NB4 (cell line): Measurements from ENCODE around the gene IYD.
"Not testable (repeated sequence)": the region's sequence is repeated elsewhere in the genome, so short reads cannot be mapped to it uniquely, and the experiment has no call there.

ENCODE experiments used
- DNase-seq: peaks from one replicate; pipeline ENCODE4 v3.0.0; 2010; ENCODE audit warnings: low read depth
- H3K4me3 ChIP-seq: one replicate; pipeline ENCODE4 v1.5.1; 2011; ENCODE audit warnings: mild to moderate bottlenecking, low read depth, low read length, moderate library complexity
- MAX ChIP-seq: IDR thresholded peaks from 2 replicates; pipeline ENCODE4 v1.6.1; 2011; ENCODE audit warnings: low read depth, low read length
- MYC ChIP-seq: IDR thresholded peaks from 2 replicates; pipeline ENCODE4 v1.6.1; 2011; ENCODE audit warnings: low read depth, low read length
- POLR2A ChIP-seq: IDR thresholded peaks from 2 replicates; pipeline ENCODE4 v1.6.1; 2011; ENCODE audit warnings: mild to moderate bottlenecking; ENCODE audit not compliant: insufficient read length; ENCODE audit errors: extremely low read depth
- TF ChIP-seq, protein P1 (sequence below): IDR thresholded peaks from one replicate; pipeline ENCODE4 v1.5.1; 2012; ENCODE audit warnings: low read depth, low read length

Gene IYD

GRCh38 chr6:150444308-150444707, 75.5 kb downstream of the IYD start:
- TF ChIP-seq POLR2A (no peak), MYC (no peak), MAX (no peak)
- TF ChIP-seq, protein P1, sequence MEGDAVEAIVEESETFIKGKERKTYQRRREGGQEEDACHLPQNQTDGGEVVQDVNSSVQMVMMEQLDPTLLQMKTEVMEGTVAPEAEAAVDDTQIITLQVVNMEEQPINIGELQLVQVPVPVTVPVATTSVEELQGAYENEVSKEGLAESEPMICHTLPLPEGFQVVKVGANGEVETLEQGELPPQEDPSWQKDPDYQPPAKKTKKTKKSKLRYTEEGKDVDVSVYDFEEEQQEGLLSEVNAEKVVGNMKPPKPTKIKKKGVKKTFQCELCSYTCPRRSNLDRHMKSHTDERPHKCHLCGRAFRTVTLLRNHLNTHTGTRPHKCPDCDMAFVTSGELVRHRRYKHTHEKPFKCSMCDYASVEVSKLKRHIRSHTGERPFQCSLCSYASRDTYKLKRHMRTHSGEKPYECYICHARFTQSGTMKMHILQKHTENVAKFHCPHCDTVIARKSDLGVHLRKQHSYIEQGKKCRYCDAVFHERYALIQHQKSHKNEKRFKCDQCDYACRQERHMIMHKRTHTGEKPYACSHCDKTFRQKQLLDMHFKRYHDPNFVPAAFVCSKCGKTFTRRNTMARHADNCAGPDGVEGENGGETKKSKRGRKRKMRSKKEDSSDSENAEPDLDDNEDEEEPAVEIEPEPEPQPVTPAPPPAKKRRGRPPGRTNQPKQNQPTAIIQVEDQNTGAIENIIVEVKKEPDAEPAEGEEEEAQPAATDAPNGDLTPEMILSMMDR, result no peak
- DNase-seq, result no peak
- H3K4me3 ChIP-seq, result no peak overlapping the region

DNA sequence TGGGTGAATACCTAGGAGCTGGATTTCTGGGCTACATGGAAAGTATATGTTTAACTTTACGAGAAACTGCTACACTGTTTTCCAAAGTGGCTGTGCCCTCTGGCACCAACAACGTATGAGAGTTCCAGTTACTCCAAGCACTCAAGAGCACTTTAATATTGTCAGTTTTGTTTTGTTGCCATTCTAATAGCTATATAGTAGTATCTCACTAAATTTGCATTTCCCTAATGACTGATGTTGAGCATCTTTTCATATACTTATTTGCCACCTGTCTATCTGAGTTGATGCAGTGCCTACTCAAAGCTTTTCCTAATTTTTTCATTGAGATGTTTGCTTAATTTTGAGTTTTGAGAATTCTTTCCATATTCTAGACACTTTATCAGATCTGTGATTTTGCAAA, 76.7 kb downstream of the IYD start:
- TF ChIP-seq POLR2A (no peak), MYC (no peak), MAX (no peak)
- TF ChIP-seq, protein P1, result no peak
- no peak overlapping the region for H3K4me3 ChIP-seq
- DNase-seq, result no peak

DNA sequence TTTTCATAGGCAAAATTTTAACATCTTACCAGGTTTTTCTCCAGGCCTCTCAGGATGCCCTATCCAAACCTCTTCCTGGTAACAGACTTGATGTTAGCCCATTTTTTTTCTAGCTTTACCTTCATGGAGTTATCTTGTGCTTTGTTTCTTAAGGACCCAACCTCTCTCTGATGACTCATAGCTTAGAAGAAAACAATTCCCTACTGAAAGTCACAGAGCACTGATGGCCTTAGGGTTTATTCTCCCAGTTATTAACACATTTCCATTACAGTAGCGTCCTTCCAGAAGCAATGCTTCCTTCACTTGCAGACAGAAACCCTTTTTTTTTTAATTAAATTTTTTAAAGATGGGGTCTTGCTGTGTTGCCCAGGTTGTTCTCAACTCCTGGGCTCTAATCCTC, 79.4 kb downstream of the IYD start:
- TF ChIP-seq POLR2A, result no peak
- no peak for TF ChIP-seq MAX
- TF ChIP-seq, protein P1, result no peak
- TF ChIP-seq MYC, result no peak
- H3K4me3 ChIP-seq, result no peak overlapping the region
- DNase-seq, result no peak

- not testable (repeated sequence) for H3K4me3 ChIP-seq, DNase-seq
Observed at GRCh38 chr6:150449055-150449454, 80.2 kb downstream of the IYD start.

DNA sequence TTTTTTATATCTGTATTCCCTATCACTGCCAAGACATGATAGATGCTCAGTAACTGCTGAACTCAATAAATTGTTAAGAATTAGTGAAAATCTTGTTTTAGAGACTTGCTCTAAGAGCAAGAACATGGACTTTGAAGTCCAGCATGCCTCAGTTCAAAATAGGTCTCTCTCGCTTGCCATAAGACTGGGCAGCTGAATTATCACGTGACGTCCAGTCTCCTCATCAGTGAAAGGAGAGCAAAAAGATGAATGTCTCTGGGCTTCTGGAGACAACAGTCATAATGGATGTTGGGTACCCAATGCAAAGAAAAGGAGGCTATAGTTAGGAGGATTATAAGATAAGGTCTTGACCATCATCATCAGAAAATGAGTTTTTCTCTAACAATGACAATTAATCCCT, 82.1 kb downstream of the IYD start:
- no peak for DNase-seq
- H3K4me3 ChIP-seq, result no peak overlapping the region
- TF ChIP-seq MYC (no peak), POLR2A (no peak)

DNA sequence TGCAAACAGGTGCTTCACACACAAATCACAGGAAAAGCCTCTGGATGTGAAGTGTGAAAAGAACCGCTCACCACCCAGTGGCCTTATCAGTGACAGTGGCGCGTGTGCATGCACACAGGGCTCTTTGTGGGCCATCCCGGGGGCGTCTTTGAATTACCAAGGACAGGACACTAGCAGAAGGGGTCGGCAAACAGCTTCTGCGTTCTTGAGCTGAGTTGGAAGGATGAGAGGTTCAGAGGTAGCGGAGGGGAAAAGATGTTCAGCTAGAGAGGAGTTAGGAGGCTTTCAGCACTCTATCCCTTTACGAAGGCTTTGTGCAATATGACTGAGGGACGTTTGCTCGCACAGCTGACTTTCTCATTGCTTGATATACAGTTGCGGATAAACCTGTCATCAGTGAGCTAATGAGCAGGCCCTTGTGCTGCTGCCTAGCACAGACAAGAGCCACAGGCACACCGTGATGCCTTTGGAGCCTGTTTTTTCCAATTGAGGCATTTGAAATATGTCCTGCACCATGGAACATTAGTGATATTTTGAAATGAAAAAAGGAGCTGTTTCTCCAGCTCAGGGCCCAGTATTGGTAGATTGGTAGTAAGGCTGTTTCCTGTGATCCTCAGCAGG, 83.1 kb downstream of the IYD start:
- no peak for TF ChIP-seq POLR2A
- TF ChIP-seq, protein P1, result no peak
- TF ChIP-seq MYC, result no peak
- TF ChIP-seq MAX, result no peak
- no peak for DNase-seq
- no peak overlapping the region for H3K4me3 ChIP-seq
